HL-60 (cell line): ENCODE data around the gene CHRNB2.

Experiments
- DNase-seq, 2 experiments: peaks; one replicate each; pipeline ENCODE4 v3.0.0-alpha.2; 2010 to 2020; ENCODE audit warnings: low read depth in 1 of 2, low spot score in 1 of 2
- H3K27ac ChIP-seq: fragments of 250-450 bp; sonication (Bioruptor Pico); replicated peaks from 2 replicates; pipeline ENCODE4 v1.5.1; 2020; ENCODE audit warnings: mild to moderate bottlenecking, moderate library complexity
- H3K27me3 ChIP-seq: fragments of 250-450 bp; sonication (Bioruptor Pico); 2 replicates; pipeline ENCODE4 v1.5.1; 2021; ENCODE audit warnings: mild to moderate bottlenecking, moderate library complexity; ENCODE audit not compliant: insufficient read depth, poor library complexity, severe bottlenecking
- H3K4me3 ChIP-seq: replicated peaks from 2 replicates; pipeline ENCODE4 v1.5.1; 2011; ENCODE audit warnings: mild to moderate bottlenecking, control low read depth, low read length; ENCODE audit not compliant: insufficient read depth
- CTCF ChIP-seq: IDR thresholded peaks from one replicate; pipeline ENCODE4 v1.5.1; 2011; ENCODE audit warnings: low read length, control low read depth, inconsistent platforms; ENCODE audit not compliant: insufficient read depth
- GABPA ChIP-seq: IDR thresholded peaks from 2 replicates; pipeline ENCODE4 v1.6.1; 2012; ENCODE audit warnings: low read depth
- POLR2AphosphoS5 ChIP-seq: IDR thresholded peaks from 2 replicates; pipeline ENCODE4 v1.6.1; 2012; ENCODE audit warnings: low read depth
- REST ChIP-seq: IDR thresholded peaks from 2 replicates; pipeline ENCODE4 v1.6.1; 2012; ENCODE audit warnings: low read depth; ENCODE audit not compliant: insufficient replicate concordance
- SPI1 ChIP-seq: IDR thresholded peaks from 2 replicates; pipeline ENCODE4 v1.6.1; 2012; ENCODE audit warnings: low read depth, mild to moderate bottlenecking, borderline replicate concordance

Gene CHRNB2

GRCh38 chr1:154557248-154557938 lies 10.2 kb upstream of the CHRNB2 start:
- H3K27me3 ChIP-seq, result no peaks in the 10 kb centered on the region

GRCh38 chr1:154557939-154558719 lies 9.4 kb upstream of the CHRNB2 start, which contains the start of gene UBE2Q1:
UBE2Q1 (minus strand) TSS chr1:154558662; CDS start chr1:154558553, 109 bp downstream.
- no peak for TF ChIP-seq POLR2AphosphoS5
- TF ChIP-seq REST, result no peak
- no peak for TF ChIP-seq SPI1
- no peak for TF ChIP-seq CTCF
- no peak for TF ChIP-seq GABPA
- peak; percentile 64 to 67 for DNase-seq
- Histone ChIP-seq H3K4me3 (peak within 1 kb of the TSS; percentile 83), H3K27me3 (no peaks in the 10 kb centered on the region), H3K27ac (peak within 1 kb of the TSS; percentile 88)

More at GRCh38 chr1:154557248-154557938, 10.2 kb upstream of the CHRNB2 start:
- peak overlapping the region; percentile 83 for H3K4me3 ChIP-seq
- peak overlapping the region; percentile 84 for H3K27ac ChIP-seq
- TF ChIP-seq SPI1 (no peak), POLR2AphosphoS5 (no peak), GABPA (no peak), REST (no peak), CTCF (no peak)
- DNase-seq, result no peak

GRCh38 chr1:154558720-154559465 lies 8.7 kb upstream of the CHRNB2 start:
- DNase-seq, result peak; percentile 100
- no peaks in the 10 kb centered on the region for H3K27me3 ChIP-seq
- TF ChIP-seq SPI1 (0 out of 2 replicates have a peak, but pooled peaks have one; percentile 6), CTCF (no peak), GABPA (peak; percentile 43), POLR2AphosphoS5 (peak; percentile 87), REST (no peak)
- peak overlapping the region; percentile 83 for H3K4me3 ChIP-seq
- peak overlapping the region; percentile 88 for H3K27ac ChIP-seq
